ENCODE data around the gene TSKU. TPM values are rescaled to one million over a fixed set of nuclear protein-coding genes. Genes with fewer than 3 reads are reported as not detected.
A peak's percentile ranks its signal among the peaks of the same experiment; 100 is the strongest.

The TSKU gene
- total RNA-seq, 2 donors from 2014 or later = not detected

DNA sequence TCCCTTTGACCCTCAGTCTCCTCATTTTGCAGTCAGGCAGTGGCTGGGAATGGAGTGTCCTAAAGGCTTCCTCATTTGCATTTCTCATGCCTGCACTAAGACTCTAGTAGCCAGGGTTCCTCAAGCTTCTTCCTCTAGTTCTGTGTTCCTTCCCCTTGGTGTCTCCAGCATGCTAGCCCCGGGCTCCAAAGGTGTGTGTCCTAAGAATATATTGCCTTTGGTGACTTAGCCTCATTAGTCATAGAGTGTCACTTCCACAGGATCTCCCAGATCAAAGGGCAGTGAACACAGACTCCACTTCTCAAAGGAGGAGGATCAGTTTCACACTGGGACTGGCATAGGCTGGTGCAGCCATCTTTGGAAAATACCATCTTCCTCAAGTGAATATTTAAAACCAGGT, 56.2 kb downstream of the TSKU start:
- ATAC-seq (no peak), DNase-seq (no peak)
- H3K9me3 ChIP-seq (ENCODE audit: control insufficient read depth, low read length, poor library complexity, severe bottlenecking) = no peaks in the 10 kb centered on the region
- Mint-ChIP-seq H3K4me1 (peaks cover 2% of the 10 kb centered on the region), H3K4me3 (no peak overlapping the region), H3K36me3 (ENCODE audit: low read depth) (peaks cover 2% of the 10 kb centered on the region), H3K27ac (peak overlapping the region; percentile 16), H3K27me3 (peaks cover 50% of the 10 kb centered on the region)

DNA sequence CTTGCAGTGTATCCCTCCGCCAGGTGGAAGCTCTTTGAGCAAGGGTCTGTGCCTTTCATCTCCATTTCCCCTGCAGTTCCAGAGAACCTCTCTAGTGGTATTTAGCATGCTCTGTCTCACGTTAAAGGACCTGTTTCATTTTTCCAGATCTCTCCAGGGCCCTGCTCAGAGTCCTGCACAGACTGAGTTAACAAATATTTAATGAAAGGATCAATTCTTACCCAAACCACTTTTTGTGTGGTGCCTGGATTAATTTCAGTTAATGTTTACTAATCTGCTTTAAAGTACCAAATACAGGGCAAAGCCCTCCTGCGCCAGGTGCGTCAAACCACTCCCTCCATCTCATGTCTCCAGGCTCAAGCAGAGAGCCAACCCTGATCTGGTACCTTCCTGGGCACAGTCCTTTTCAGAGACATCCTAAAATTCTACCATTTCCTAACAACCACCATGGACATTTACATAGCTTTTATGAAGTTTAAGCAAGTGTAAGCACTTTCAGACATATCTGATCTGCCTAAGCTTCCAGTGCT, 58.8 kb downstream of the TSKU start:
- Mint-ChIP-seq H3K4me3 (no peak overlapping the region), H3K27me3 (peaks cover 56% of the 10 kb centered on the region), H3K4me1 (peaks cover 2% of the 10 kb centered on the region), H3K27ac (no peak overlapping the region), H3K36me3 (ENCODE audit: low read depth) (peaks cover 2% of the 10 kb centered on the region)
- H3K9me3 ChIP-seq (ENCODE audit: control insufficient read depth, low read length, poor library complexity, severe bottlenecking) = no peaks in the 10 kb centered on the region
- DNase-seq = no peak
- no peak for ATAC-seq

DNA sequence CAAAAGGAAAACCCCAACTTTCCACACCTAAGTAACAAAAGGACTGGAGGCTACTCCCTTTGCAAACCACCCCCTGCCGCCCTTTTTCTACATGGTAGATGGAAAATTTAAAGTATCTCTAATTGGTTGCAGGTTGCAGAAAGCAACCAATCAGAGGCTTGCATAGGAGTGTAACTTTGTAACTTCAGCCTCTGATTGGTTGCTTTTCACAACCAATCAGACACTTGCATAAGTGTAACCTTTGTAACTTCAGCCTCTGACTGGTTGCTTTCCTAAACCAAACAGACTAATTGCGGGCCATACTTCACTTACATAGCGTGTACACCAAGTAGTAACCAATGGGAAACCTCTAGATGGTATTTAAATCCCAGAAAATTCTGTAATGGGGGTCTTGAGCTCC, 60.8 kb downstream of the TSKU start:
- ATAC-seq (no peak), DNase-seq (no peak)
- Mint-ChIP-seq H3K4me1 (peaks cover 2% of the 10 kb centered on the region), H3K27me3 (peaks cover 50% of the 10 kb centered on the region), H3K36me3 (ENCODE audit: low read depth) (peaks cover 4% of the 10 kb centered on the region), H3K27ac (no peak overlapping the region), H3K4me3 (no peak overlapping the region)
- no peaks in the 10 kb centered on the region for H3K9me3 ChIP-seq (ENCODE audit: control insufficient read depth, low read length, poor library complexity, severe bottlenecking)

- peaks cover 44% of the 10 kb centered on the region for H3K27me3 Mint-ChIP-seq
- peaks cover 4% of the 10 kb centered on the region for H3K36me3 Mint-ChIP-seq (ENCODE audit: low read depth)
- H3K4me3 Mint-ChIP-seq = no peak overlapping the region
- H3K9me3 ChIP-seq (ENCODE audit: control insufficient read depth, low read length, poor library complexity, severe bottlenecking) = no peaks in the 10 kb centered on the region
- DNase-seq (no peak), ATAC-seq (no peak)
- H3K27ac Mint-ChIP-seq = no peak overlapping the region
- H3K4me1 Mint-ChIP-seq = no peaks in the 10 kb centered on the region
These were observed 61.4 kb downstream of the TSKU start for GRCh38 chr11:76844511-76844910.

GRCh38 chr11:76845069-76845468, 61.9 kb downstream of the TSKU start:
- Mint-ChIP-seq H3K36me3 (ENCODE audit: low read depth) (peaks cover 4% of the 10 kb centered on the region), H3K27ac (no peak overlapping the region), H3K27me3 (peaks cover 38% of the 10 kb centered on the region), H3K4me1 (no peaks in the 10 kb centered on the region), H3K4me3 (no peak overlapping the region)
- no peak for DNase-seq
- no peaks in the 10 kb centered on the region for H3K9me3 ChIP-seq (ENCODE audit: control insufficient read depth, low read length, poor library complexity, severe bottlenecking)
- ATAC-seq = no peak

GRCh38 chr11:76846441-76846840, 63.3 kb downstream of the TSKU start:
- Mint-ChIP-seq H3K27me3 (peaks cover 29% of the 10 kb centered on the region), H3K27ac (no peak overlapping the region), H3K4me1 (no peaks in the 10 kb centered on the region), H3K36me3 (ENCODE audit: low read depth) (peaks cover 3% of the 10 kb centered on the region), H3K4me3 (no peak overlapping the region)
- H3K9me3 ChIP-seq (ENCODE audit: control insufficient read depth, low read length, poor library complexity, severe bottlenecking) = no peaks in the 10 kb centered on the region
- no peak for DNase-seq
- no peak for ATAC-seq

Other genes with a start within 250 kb of the TSKU start
- 10 to 100 TPM in 1 of 2 donors, 1 to 10 TPM in 1; 3.2 to 11.5 TPM for gene LRRC32, start 112.6 kb upstream of the TSKU start, total RNA-seq
- 10 to 100 TPM in 1 of 2 donors, 1 to 10 TPM in 1; 7.6 to 10.2 TPM for gene ACER3, start 77.6 kb downstream of the TSKU start, total RNA-seq

All from T-helper 17 cell (primary cell).